A549 (cell line): ENCODE results near the gene ANKRD65. TPM values are rescaled to one million over a fixed set of nuclear protein-coding genes. Genes with fewer than 3 reads are reported as not detected.
"Not testable (repeated sequence)": the region's sequence is repeated elsewhere in the genome, so short reads cannot be mapped to it uniquely, and the experiment has no call there.

Source experiments
- ATAC-seq, 2 experiments: fragments of 200-7000 bp in 1 of 2; fragments of >200 bp in 1 of 2; cut with Nextera tagmentation in 1 of 2; cut with Tn5 transposase in 1 of 2; 3 replicates each; pipeline versions ENCODE4 v1.8.0 to v1.9.1; 2018 to 2020; ENCODE audit warnings: mild to moderate bottlenecking in 1 of 2, moderate library complexity in 1 of 2
- CTCF ChIA-PET: fragments of 300-600 bp; sonication (Branson Sonifier 250); formaldehyde crosslinking; extraction: SDS; loops from one replicate; lab custom pipeline; 2021; ENCODE audit warnings: antibody characterized with exemption, inconsistent platforms; lab: Yijun Ruan, JAX
- POLR2A ChIA-PET: fragments of 350-600 bp; formaldehyde crosslinking; extraction: SDS; loops from one replicate; lab custom pipeline; 2021; ENCODE audit warnings: antibody characterized with exemption, inconsistent platforms; lab: Yijun Ruan, JAX
- DNase-seq, 2 experiments: peaks; one replicate each; pipeline versions ENCODE4 v3.0.0 to v3.0.0-alpha.2; 2011 to 2016; ENCODE audit warnings: low read depth in 1 of 2, low spot score in 1 of 2
- FAIRE-seq: peaks from 2 replicates; lab custom pipeline; 2011; peaks lifted over from hg19 to GRCh38; lab: Jason Lieb, UNC
- H3K27ac ChIP-seq, 2 experiments: fragments of >200 bp; sonication (Bioruptor Twin); formaldehyde crosslinking; 3 replicates each; pipeline ENCODE4 v1.5.1; 2016 to 2017
- H3K4me1 ChIP-seq: fragments of >200 bp; sonication (Bioruptor Twin); formaldehyde crosslinking; 3 replicates; pipeline ENCODE4 v1.6.1; 2016
- H3K4me2 ChIP-seq: fragments of >200 bp; sonication (Bioruptor Twin); formaldehyde crosslinking; 3 replicates; pipeline ENCODE4 v1.6.1; 2016
- H3K4me3 ChIP-seq: fragments of >200 bp; sonication (Bioruptor Twin); formaldehyde crosslinking; 3 replicates; pipeline ENCODE4 v1.5.1; 2016
- H3K9me3 ChIP-seq: fragments of >200 bp; sonication (Bioruptor Twin); formaldehyde crosslinking; 3 replicates; pipeline ENCODE4 v1.6.1; 2016
- CBX8 ChIP-seq: fragments of 200-600 bp; sonication (generic); IDR thresholded peaks from 2 replicates; pipeline ENCODE4 v1.6.1; 2016
- CEBPB ChIP-seq, 2 experiments: fragments of >200 bp in 1 of 2; sonication (Bioruptor Twin) in 1 of 2; formaldehyde crosslinking in 1 of 2; IDR thresholded peaks; 2 replicates each; pipeline ENCODE4 v1.6.1; 2012 to 2016
- EHMT2 ChIP-seq: fragments of 200-600 bp; sonication (generic); IDR thresholded peaks from 2 replicates; pipeline ENCODE4 v1.6.1; 2016; ENCODE audit warnings: antibody characterized with exemption, low read depth, mild to moderate bottlenecking, moderate library complexity
- GATA3 ChIP-seq: IDR thresholded peaks from 2 replicates; pipeline ENCODE4 v1.6.1; 2012; ENCODE audit warnings: borderline replicate concordance
- HEYL ChIP-seq: fragments of 250-450 bp; sonication (Bioruptor Pico); IDR thresholded peaks from 2 replicates; pipeline ENCODE4 v1.8.0; 2021; ENCODE audit warnings: mild to moderate bottlenecking, moderate library complexity
- HOXB5 ChIP-seq: fragments of 250-450 bp; sonication (Bioruptor Pico); IDR thresholded peaks from 2 replicates; pipeline ENCODE4 v1.5.0; 2020; ENCODE audit warnings: mild to moderate bottlenecking, moderate library complexity
- JUN ChIP-seq, 2 experiments: fragments of >200 bp; sonication (Bioruptor Twin); formaldehyde crosslinking; IDR thresholded peaks; 2 replicates in 1 of 2; 3 replicates in 1 of 2; pipeline ENCODE4 v1.6.1; 2016 to 2017
- KDM1A ChIP-seq: fragments of 200-600 bp; sonication (generic); IDR thresholded peaks from 2 replicates; pipeline ENCODE4 v1.6.1; 2016; ENCODE audit warnings: low read depth, mild to moderate bottlenecking
- PHF8 ChIP-seq: fragments of 200-600 bp; sonication (generic); IDR thresholded peaks from 2 replicates; pipeline ENCODE4 v1.6.1; 2016; ENCODE audit warnings: low read depth, mild to moderate bottlenecking, antibody characterized with exemption, moderate library complexity, borderline replicate concordance
- POLR2A ChIP-seq: IDR thresholded peaks from 2 replicates; pipeline ENCODE4 v1.6.1; 2012; ENCODE audit warnings: mild to moderate bottlenecking, low read length
- RAD21 ChIP-seq, 2 experiments: fragments of >200 bp in 1 of 2; sonication (Bioruptor Twin) in 1 of 2; formaldehyde crosslinking in 1 of 2; IDR thresholded peaks in 1 of 2; conservative IDR thresholded peaks in 1 of 2; 2 replicates in 1 of 2; 3 replicates in 1 of 2; pipeline ENCODE4 v1.6.1; 2012 to 2018; ENCODE audit warnings: inconsistent platforms in 1 of 2
- TFCP2L1 ChIP-seq: fragments of 250-450 bp; sonication (Bioruptor Pico); IDR thresholded peaks from 2 replicates; pipeline ENCODE4 v1.5.0; 2021; ENCODE audit warnings: mild to moderate bottlenecking
- TP53 ChIP-seq: fragments of 250-450 bp; sonication (Bioruptor Pico); IDR thresholded peaks from 2 replicates; pipeline ENCODE4 v1.5.0; 2021; ENCODE audit warnings: mild to moderate bottlenecking, moderate library complexity
- ZC3H11A ChIP-seq: fragments of 450-650 bp; IDR thresholded peaks from 2 replicates; pipeline ENCODE4 v1.6.1; 2014; ENCODE audit warnings: antibody characterized with exemption, mild to moderate bottlenecking
- ZFP36 ChIP-seq: fragments of 450-650 bp; IDR thresholded peaks from 2 replicates; pipeline ENCODE4 v1.6.1; 2014; ENCODE audit warnings: borderline replicate concordance; ENCODE audit not compliant: partially characterized antibody
- WGBS: methylation state at CpG from one replicate; pipeline ENCODE4 v1.1.6; 2017; ENCODE audit errors: missing lambda C conversion rate; 5-methylcytosine and 5-hydroxymethylcytosine counted together
- polyA plus RNA-seq, 4 experiments: library from polyadenylated mRNA; depleted of rRNA in 3 of 4; stranded (reverse); fragments of >200 nt; fragmentation: RNase III in 1 of 4; extraction: RNeasy Plus Mini Kit Qiagen cat#74134 plus additional on column Dnase treatment in 1 of 4; gene quantifications; 2 replicates in 3 of 4; 3 replicates in 1 of 4; pipeline ENCODE4 v1.2.3, GENCODE V29; 2011 to 2017
- TF ChIP-seq, protein P1 (sequence below): IDR thresholded peaks from 2 replicates; pipeline ENCODE4 v1.6.1; 2012
- TF ChIP-seq, protein P2 (sequence below): fragments of 250-450 bp; sonication (Bioruptor Pico); IDR thresholded peaks from 2 replicates; pipeline ENCODE4 v1.5.0; 2020; ENCODE audit warnings: low read depth, mild to moderate bottlenecking, moderate library complexity
- TF ChIP-seq, protein P3 (sequence below): fragments of 450-650 bp; IDR thresholded peaks from 2 replicates; pipeline ENCODE4 v1.6.1; 2014; ENCODE audit warnings: antibody characterized with exemption
- TF ChIP-seq, protein P4 (sequence below): IDR thresholded peaks from 2 replicates; pipeline ENCODE4 v1.6.1; 2012; ENCODE audit warnings: low read depth, borderline replicate concordance

ANKRD65 gene
- polyA plus RNA-seq, 2 of the 4 experiments (the other 2 are of a cell fraction): 0.05 TPM; not detected in 1

- H3K4me3 ChIP-seq, H3K4me2 ChIP-seq, H3K9me3 ChIP-seq, FAIRE-seq, CTCF ChIA-PET, H3K27ac ChIP-seq, H3K4me1 ChIP-seq, POLR2A ChIA-PET, DNase-seq, ATAC-seq: not testable (repeated sequence)
- no CpG with 5 or more reads among the region's 19 CpGs for WGBS
Observed at GRCh38 chr1:1459156-1459555, 38.1 kb upstream of the ANKRD65 start.

DNA sequence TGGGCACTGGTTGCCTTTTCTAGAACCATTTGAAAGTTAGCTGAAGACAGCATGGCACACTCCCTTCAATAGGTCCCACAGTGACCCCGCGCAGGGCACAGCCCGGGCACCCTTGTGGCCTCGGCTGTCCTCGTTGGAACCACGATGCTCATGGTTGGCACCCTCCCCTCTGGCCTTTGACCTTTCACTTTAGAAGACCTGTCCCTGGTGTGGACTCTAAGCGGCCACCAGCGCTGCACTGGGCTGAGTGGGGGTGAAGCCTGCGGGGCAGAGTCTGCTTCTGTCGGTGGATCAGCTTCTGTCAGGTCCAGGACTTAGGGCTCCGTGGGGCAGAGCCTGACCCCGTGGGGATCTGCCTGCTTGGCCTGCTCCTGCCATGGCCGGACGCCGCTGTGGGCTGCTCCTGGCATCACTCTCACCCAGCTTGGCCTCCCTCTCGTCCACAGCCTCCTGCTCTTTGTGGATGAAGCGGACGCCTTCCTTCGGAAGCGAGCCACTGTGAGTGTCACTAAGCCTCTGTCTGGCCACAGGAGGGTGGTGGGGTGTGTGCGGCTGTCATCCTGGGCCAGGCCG lies 35.7 kb upstream of the ANKRD65 start:
- not testable (repeated sequence) for DNase-seq

DNA sequence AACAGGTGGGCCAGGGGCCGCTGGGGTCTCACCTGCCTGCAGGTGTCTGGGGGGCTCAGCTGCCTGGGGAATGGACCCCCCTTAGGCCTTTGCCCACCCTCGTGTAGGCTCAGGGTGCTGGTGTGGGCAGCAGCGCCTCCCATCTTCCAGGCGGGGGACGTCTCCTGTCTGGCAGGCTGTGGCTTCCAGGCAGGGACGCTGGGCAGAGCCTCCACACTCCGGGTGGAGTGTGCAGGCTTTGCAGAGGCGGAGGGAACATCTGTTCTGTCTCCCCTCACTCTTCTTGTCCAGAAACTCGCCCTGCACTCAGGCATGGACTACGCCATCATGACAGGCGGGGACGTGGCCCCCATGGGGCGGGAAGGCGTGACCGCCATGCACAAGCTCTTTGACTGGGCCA lies 34.9 kb upstream of the ANKRD65 start:
- POLR2A ChIA-PET, H3K27ac ChIP-seq, CTCF ChIA-PET, FAIRE-seq, H3K4me3 ChIP-seq, ATAC-seq, H3K4me1 ChIP-seq, H3K9me3 ChIP-seq, H3K4me2 ChIP-seq, DNase-seq: not testable (repeated sequence)
- no CpG with 5 or more reads among the region's 15 CpGs for WGBS

More for the DNA sequence above, 35.7 kb upstream of the ANKRD65 start:
- no CpG with 5 or more reads among the region's 22 CpGs for WGBS
- CTCF ChIA-PET, ATAC-seq, FAIRE-seq, POLR2A ChIA-PET, H3K4me3 ChIP-seq, H3K9me3 ChIP-seq, H3K27ac ChIP-seq, H3K4me1 ChIP-seq, H3K4me2 ChIP-seq: not testable (repeated sequence)

DNA sequence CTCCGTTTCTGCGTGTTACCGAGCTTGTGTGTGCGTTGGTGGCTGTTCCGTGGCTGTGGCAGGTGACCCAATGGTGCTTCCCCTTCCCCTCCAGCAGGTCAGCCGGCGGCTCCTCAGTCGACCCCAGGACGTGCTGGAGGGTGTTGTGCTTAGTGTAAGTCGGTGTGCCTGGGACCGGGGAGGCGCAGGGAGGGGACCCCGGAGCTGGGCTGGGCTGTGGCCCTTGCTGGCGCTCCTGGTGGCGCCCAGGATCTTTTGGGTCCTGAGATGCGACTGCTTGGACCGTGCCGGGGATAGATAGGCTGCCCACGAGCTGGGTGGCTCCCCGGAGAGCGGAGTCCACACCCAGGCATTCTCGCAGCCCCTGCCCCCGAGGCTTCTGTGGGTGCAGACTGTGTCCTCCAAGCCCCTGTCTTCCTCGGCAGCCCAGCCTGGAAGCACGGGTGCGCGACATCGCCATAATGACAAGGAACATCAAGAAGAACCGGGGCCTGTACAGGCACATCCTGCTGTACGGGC lies 34.3 kb upstream of the ANKRD65 start:
- no peak overlapping the region for H3K27ac ChIP-seq
- H3K9me3 ChIP-seq: no peaks in the 10 kb centered on the region
- FAIRE-seq: no peak
- H3K4me3 ChIP-seq: no peak overlapping the region
- TF ChIP-seq KDM1A (no peak), CEBPB (IDR thresholded peaks at IDR 0.05) (no peak), GATA3 (no peak), JUN (IDR thresholded peaks at IDR 0.05) (no peak), ZC3H11A (no peak), ZFP36 (no peak), RAD21 (conservative IDR thresholded peaks at IDR 0.05 in 1 of 2, IDR thresholded peaks at IDR 0.05 in 1 of 2) (no peak), HEYL (CRISPR knock-in tag) (no peak), PHF8 (no peak), TFCP2L1 (no peak), EHMT2 (no peak), CBX8 (no peak), TP53 (CRISPR knock-in tag) (no peak), POLR2A (no peak), HOXB5 (CRISPR knock-in tag) (no peak)
- TF ChIP-seq, protein P1, sequence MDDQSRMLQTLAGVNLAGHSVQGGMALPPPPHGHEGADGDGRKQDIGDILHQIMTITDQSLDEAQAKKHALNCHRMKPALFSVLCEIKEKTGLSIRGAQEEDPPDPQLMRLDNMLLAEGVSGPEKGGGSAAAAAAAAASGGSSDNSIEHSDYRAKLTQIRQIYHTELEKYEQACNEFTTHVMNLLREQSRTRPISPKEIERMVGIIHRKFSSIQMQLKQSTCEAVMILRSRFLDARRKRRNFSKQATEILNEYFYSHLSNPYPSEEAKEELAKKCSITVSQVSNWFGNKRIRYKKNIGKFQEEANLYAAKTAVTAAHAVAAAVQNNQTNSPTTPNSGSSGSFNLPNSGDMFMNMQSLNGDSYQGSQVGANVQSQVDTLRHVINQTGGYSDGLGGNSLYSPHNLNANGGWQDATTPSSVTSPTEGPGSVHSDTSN: no peak
- TF ChIP-seq, protein P2, sequence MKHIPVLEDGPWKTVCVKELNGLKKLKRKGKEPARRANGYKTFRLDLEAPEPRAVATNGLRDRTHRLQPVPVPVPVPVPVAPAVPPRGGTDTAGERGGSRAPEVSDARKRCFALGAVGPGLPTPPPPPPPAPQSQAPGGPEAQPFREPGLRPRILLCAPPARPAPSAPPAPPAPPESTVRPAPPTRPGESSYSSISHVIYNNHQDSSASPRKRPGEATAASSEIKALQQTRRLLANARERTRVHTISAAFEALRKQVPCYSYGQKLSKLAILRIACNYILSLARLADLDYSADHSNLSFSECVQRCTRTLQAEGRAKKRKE (CRISPR knock-in tag): no peak
- TF ChIP-seq, protein P3, sequence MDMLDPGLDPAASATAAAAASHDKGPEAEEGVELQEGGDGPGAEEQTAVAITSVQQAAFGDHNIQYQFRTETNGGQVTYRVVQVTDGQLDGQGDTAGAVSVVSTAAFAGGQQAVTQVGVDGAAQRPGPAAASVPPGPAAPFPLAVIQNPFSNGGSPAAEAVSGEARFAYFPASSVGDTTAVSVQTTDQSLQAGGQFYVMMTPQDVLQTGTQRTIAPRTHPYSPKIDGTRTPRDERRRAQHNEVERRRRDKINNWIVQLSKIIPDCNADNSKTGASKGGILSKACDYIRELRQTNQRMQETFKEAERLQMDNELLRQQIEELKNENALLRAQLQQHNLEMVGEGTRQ: no peak
- TF ChIP-seq, protein P4, sequence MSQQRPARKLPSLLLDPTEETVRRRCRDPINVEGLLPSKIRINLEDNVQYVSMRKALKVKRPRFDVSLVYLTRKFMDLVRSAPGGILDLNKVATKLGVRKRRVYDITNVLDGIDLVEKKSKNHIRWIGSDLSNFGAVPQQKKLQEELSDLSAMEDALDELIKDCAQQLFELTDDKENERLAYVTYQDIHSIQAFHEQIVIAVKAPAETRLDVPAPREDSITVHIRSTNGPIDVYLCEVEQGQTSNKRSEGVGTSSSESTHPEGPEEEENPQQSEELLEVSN: no peak
- H3K4me2 ChIP-seq: no peak overlapping the region
- no peak for DNase-seq
- H3K4me1 ChIP-seq: no peaks in the 10 kb centered on the region
- WGBS: no CpG with 5 or more reads among the region's 30 CpGs
- CTCF ChIA-PET: no interaction called here
- POLR2A ChIA-PET: no interaction called here
- ATAC-seq: no peak

- H3K4me3 ChIP-seq, ATAC-seq, POLR2A ChIA-PET, H3K27ac ChIP-seq, CTCF ChIA-PET, H3K4me2 ChIP-seq, DNase-seq, H3K4me1 ChIP-seq, H3K9me3 ChIP-seq, FAIRE-seq: not testable (repeated sequence)
- no CpG with 5 or more reads among the region's 41 CpGs for WGBS
Observed at GRCh38 chr1:1454286-1455056, 33.4 kb upstream of the ANKRD65 start.
